HG02571 (cell line): Measurements from ENCODE around the gene MRPS24.

Source experiments
- ATAC-seq: cut with Tn5 transposase; IDR thresholded peaks from one replicate; pipeline ENCODE4 v1.9.1; 2021; ENCODE audit warnings: mild to moderate bottlenecking, moderate library complexity; ENCODE audit not compliant: unreplicated experiment

The MRPS24 gene

GRCh38 chr7:43877968-43878864, 8.9 kb upstream of the MRPS24 start:
- ATAC-seq, result no peak

- no peak for ATAC-seq
Observed at GRCh38 chr7:43876976-43877745, 7.8 kb upstream of the MRPS24 start.

GRCh38 chr7:43876241-43876640, 6.9 kb upstream of the MRPS24 start:
- ATAC-seq, result no peak

- no peak for ATAC-seq
Observed at GRCh38 chr7:43873300-43873699, 4.0 kb upstream of the MRPS24 start.

- no peak for ATAC-seq
Observed at GRCh38 chr7:43872406-43873110, 3.2 kb upstream of the MRPS24 start.

- no peak for ATAC-seq
Observed at GRCh38 chr7:43871064-43871463, 1.7 kb upstream of the MRPS24 start.

- no peak for ATAC-seq
Observed at GRCh38 chr7:43870316-43870715, 999 bp upstream of the MRPS24 start.

GRCh38 chr7:43869867-43870240, 537 bp upstream of the MRPS24 start:
- ATAC-seq, result peak; percentile 4

GRCh38 chr7:43868681-43869005, 674 bp downstream of the MRPS24 start:
- no peak for ATAC-seq

- no peak for ATAC-seq
Observed at GRCh38 chr7:43868181-43868580, 1.1 kb downstream of the MRPS24 start.

- no peak for ATAC-seq
Observed at GRCh38 chr7:43865277-43865676, 4.0 kb downstream of the MRPS24 start.

- ATAC-seq, result no peak
Observed at GRCh38 chr7:43864126-43864525, 5.2 kb downstream of the MRPS24 start.

- no peak for ATAC-seq
Observed at GRCh38 chr7:43856996-43857395, 12.3 kb downstream of the MRPS24 start.

- no peak for ATAC-seq
Observed at GRCh38 chr7:43856316-43856715, 13.0 kb downstream of the MRPS24 start.

GRCh38 chr7:43855176-43855575, 14.1 kb downstream of the MRPS24 start:
- ATAC-seq, result no peak

- ATAC-seq, result no peak
Observed at GRCh38 chr7:43851805-43852204, 17.5 kb downstream of the MRPS24 start.

GRCh38 chr7:43850348-43851116, 18.8 kb downstream of the MRPS24 start:
- no peak for ATAC-seq

GRCh38 chr7:43849047-43849446, 20.3 kb downstream of the MRPS24 start:
- no peak for ATAC-seq

GRCh38 chr7:43847496-43847895, 21.8 kb downstream of the MRPS24 start:
- ATAC-seq, result no peak

GRCh38 chr7:43844662-43845061, 24.7 kb downstream of the MRPS24 start:
- ATAC-seq, result no peak

GRCh38 chr7:43844257-43844656, 25.1 kb downstream of the MRPS24 start:
- no peak for ATAC-seq
